GM21381 (cell line): ENCODE results near the gene AGAP1.

Experiments
- ATAC-seq: cut with Tn5 transposase; IDR thresholded peaks from one replicate; pipeline ENCODE4 v1.9.1; 2021; ENCODE audit warnings: mild to moderate bottlenecking, moderate library complexity; ENCODE audit not compliant: unreplicated experiment

AGAP1 gene

DNA sequence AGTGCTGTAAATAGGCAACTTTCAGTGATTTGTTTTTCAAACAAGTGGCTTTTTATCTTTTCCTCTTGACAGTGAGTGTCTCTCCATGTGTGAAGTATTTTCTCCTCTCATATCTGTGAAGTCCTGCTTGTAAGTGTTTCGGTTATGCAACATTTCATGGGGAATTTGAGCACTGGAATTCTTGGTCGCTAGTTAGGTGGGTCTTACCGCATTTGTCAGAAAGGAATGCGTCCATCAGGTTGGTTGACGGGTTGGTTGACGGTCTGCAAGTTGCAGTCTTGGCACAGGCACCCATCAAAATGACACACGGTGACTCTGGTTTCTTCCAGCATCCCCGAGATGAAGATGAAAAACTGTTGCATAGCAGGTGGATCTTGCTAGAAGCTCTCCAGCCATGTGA lies 109.8 kb downstream of the AGAP1 start:
- no peak for ATAC-seq

- no peak for ATAC-seq
Measured at GRCh38 chr2:235605312-235606003, 111.6 kb downstream of the AGAP1 start.

GRCh38 chr2:235606004-235606715 lies 112.3 kb downstream of the AGAP1 start:
- no peak for ATAC-seq

DNA sequence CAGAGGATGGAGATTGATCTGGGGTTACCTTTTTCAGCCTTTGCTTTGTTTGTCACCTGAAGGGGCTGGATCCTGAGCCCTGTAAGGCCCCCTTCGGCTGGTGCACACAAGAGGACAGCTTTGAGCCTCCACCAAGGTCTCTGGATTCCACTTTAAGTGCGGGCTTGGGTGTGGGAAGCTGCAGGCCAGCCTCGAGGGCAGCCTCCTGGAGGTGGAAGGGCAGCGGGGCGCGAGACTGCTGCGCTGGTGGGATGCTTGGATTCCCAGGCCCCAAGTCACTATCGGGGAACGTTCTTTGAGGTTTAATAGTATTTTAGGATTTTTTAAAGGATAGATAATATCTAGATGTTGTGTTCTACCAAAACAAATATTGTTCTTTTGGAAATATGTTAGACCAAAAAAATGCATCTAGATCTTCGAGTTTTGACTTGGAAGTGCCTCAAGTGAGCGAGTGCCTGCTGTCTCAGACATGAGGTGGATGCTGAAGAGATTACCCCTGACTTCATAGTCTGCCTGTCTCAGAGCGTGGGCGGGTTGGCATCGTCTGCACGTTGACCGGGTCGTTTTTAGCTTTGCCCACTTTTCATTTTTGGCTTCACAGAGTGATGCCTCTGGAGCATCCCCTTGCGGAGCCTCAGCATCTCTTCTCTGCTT lies 113.8 kb downstream of the AGAP1 start:
- no peak for ATAC-seq

DNA sequence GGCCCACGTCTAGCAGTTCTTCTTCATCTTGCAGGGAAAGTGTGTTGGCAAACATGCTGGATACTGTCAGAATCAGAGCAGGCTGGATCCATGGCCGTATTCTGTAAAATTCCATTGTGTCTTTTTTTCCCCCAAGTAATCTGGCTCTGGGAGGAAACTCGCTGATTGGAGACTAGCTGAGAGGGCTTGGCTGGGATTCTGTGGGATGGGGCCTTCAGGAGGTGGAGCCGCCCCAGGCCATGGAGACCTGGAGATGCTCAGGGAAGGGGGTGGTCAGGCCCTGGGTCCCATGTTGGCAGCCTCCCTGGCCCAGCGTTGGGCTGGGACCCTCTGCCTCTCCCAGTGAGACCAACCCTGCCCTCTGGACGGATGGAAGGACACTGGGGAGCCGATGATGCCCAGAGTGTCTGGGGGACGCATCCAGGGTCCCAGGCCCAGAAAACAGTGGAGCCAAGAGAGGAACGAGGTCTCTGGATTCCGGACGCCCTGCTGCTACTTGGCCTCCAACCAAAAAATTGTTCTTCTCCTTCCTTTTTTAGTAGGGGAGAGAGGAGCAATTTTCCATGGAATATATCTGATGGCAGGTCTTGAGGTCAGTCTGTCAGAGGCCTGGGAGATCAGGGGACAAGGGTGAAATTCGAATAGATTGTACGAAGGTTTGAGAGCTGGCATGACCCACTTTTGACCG lies 114.5 kb downstream of the AGAP1 start:
- ATAC-seq = no peak

DNA sequence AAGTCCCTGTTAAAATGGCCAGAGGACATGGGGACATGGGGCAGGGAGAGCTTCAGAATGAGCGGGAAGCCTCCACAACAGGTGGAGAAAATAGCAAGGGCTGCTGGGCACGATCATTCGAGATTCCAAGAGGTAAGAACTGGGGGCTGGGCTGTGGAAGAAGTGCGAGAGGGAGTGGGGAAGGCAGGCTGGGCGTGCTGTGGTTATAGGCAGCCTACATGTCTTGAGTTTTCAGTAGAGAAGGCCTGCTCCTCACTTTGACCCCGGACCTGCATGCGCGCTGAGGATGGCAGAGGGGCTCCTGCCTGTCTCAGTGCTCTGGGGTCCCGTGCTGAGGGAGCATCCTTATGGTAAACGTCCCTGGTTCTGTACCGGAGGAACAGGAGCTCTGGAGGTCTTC lies 115.5 kb downstream of the AGAP1 start:
- ATAC-seq = no peak

- ATAC-seq = no peak
Measured at GRCh38 chr2:235609746-235610145, 115.9 kb downstream of the AGAP1 start.

DNA sequence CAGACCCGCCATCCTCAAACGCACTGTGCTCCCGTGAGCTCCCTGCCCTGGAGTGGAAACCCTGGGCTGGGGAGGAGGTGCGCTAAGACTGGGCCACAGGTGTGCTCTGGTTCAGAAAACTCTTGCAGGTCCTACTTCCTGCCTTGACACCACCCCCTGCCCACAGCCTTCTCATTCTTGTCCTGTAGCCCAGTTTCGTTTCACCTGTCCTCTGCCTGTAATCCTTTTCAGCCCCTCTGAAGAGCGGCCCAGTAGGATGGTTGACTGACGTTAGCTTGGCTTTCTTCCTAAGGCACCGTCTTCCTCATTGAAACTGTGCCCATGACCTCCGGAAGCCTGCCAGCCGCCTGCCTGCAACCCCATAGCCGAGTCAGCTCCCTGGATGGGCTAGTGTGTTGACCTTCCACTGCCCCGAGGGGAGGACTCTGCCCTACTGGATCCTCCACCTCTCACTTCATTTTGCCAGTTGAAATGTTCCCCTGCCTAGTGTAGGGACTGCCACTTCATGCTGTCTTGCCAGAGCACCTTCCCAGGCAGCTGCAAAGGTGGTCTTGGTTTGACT lies 116.9 kb downstream of the AGAP1 start:
- ATAC-seq = no peak

- ATAC-seq = no peak
Measured at GRCh38 chr2:235611349-235611748, 117.5 kb downstream of the AGAP1 start.

DNA sequence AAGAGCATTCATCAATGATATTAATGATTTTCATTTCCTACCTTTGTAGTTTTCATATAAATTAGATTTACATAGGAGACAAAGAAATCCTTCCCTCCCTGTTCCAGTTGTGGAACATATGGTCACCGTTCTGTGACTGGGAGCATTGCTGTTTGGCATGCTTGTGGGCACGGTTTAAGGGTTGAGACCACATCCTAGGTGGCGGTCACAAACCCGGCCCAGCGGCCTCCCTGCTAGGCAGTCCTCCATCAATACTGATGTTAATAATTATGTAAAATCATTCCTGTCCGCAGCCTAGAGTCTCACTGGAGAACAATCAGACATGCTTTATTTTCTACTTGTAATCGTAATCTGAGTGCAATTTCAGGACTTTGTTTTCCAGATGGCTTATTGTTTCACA lies 117.9 kb downstream of the AGAP1 start:
- no peak for ATAC-seq

- no peak for ATAC-seq
Measured at GRCh38 chr2:235612181-235612950, 118.5 kb downstream of the AGAP1 start.

GRCh38 chr2:235613649-235614048 lies 119.8 kb downstream of the AGAP1 start:
- no peak for ATAC-seq

- ATAC-seq = no peak
Measured at GRCh38 chr2:235614176-235614860, 120.5 kb downstream of the AGAP1 start.

DNA sequence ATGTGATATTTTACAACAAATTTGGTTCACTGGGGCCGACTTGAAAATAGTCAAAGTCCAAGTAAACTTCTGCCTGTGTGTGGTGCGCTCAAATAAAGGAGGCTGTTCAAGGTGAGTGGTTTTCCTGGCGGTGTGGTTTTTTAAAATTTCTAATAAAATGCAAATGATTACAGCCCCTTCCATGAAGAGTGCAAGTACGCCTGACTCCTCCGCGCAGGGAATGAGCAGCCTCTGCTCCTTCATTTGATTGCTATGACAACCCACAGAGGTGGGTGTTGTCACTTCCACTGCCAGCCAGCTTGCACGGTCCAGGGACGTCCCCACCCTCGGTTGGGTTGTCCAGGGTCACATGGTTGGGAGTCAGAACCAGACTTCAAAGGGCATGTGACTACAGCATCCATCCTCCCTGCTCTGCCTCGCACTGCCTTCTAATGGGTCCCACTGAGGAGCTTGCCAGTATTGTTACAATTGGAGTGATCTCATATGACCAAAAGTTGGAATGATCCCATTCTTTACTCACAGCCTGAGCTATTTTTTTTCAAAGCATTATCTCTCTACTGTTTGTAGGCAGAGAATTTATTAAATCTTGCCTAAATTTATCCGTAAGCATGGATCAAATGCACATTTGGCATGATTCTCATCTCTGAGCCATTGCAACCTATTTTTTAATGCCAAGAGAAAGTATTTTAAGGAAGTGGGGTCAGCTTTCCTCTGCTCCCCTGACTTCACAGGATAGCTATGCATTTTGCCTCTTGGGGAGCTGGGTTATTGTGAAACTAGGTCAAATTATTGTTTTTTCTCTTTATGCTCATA lies 121.3 kb downstream of the AGAP1 start:
- ATAC-seq = no peak

- no peak for ATAC-seq
Measured at GRCh38 chr2:235616885-235617284, 123.0 kb downstream of the AGAP1 start.

DNA sequence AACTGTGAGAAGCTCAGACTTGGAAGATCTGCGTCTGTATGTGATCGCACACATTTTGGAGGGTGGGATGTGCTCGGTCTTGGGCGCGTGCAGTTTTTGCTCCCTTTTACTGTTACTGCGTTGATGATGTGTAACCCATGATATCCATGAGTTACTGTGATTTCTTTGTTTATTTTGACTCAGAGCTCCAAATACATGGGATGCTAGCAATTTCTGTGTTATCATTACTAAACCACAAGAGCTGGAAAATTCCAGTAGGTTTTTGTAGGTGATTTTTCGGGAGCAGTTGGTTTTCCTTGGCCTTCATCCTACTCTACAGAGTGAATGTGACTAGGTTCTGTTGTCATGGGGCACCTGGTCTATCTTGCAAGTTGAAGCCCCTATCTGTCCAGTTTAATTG lies 124.2 kb downstream of the AGAP1 start:
- no peak for ATAC-seq

- ATAC-seq = no peak
Measured at GRCh38 chr2:235619544-235619943, 125.7 kb downstream of the AGAP1 start.

DNA sequence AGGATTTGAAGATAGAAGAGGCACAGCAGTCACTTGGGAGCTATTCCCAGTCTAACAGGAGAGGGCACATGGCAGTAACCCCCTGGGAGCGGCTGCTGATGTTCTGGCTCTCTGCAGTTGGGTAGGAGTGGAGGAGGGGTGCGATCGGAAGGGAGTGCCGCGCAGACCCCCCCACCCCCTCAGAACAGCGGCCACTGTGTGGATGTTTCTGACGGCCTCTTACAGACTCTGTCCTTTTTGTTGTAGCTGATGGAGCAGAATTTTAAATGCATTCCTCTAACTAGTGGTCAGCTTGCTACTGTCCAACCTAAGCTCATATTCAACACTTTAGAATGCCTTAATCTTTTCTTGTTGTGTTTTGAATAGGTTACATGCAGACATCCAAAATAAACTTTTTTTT lies 127.9 kb downstream of the AGAP1 start:
- ATAC-seq = no peak

- no peak for ATAC-seq
Measured at GRCh38 chr2:235623111-235623510, 129.3 kb downstream of the AGAP1 start.
